Neuronal stem cell (in vitro differentiated cells): ENCODE data around the gene KNG1.
"Not testable (repeated sequence)": the region's sequence is repeated elsewhere in the genome, so short reads cannot be mapped to it uniquely, and the experiment has no call there.

ENCODE experiments used
- DNase-seq: peaks from one replicate; pipeline ENCODE4 v3.0.0-alpha.2; 2013; ENCODE audit warnings: low spot score
- H2AFZ ChIP-seq: one replicate; pipeline ENCODE4 v1.6.1; 2013; ENCODE audit warnings: mild to moderate bottlenecking, low read length, inconsistent platforms
- H2AK5ac ChIP-seq: 2 replicates; pipeline ENCODE4 v1.6.1; 2013; ENCODE audit warnings: low read depth, mild to moderate bottlenecking, inconsistent platforms, low read length, moderate library complexity, mixed read lengths
- H2BK120ac ChIP-seq: 2 replicates; pipeline ENCODE4 v1.6.1; 2013; ENCODE audit warnings: low read depth, mild to moderate bottlenecking, inconsistent platforms, low read length, moderate library complexity, mixed read lengths
- H2BK12ac ChIP-seq: one replicate; pipeline ENCODE4 v1.6.1; 2013; ENCODE audit warnings: low read length, inconsistent platforms
- H2BK15ac ChIP-seq: 2 replicates; pipeline ENCODE4 v1.6.1; 2013; ENCODE audit warnings: mild to moderate bottlenecking, low read length, inconsistent platforms, mixed read lengths
- H2BK5ac ChIP-seq: one replicate; pipeline ENCODE4 v1.6.1; 2013; ENCODE audit warnings: inconsistent platforms, mild to moderate bottlenecking, low read length, moderate library complexity
- H3K14ac ChIP-seq: one replicate; pipeline ENCODE4 v1.6.1; 2013; ENCODE audit warnings: low read length, inconsistent platforms
- H3K18ac ChIP-seq: 2 replicates; pipeline ENCODE4 v1.6.1; 2013; ENCODE audit warnings: low read length, inconsistent platforms
- H3K23ac ChIP-seq: 2 replicates; pipeline ENCODE4 v1.6.1; 2013; ENCODE audit warnings: low read depth, mild to moderate bottlenecking, mixed read lengths, low read length, inconsistent platforms; ENCODE audit not compliant: poor library complexity
- H3K27ac ChIP-seq: replicated peaks from 3 replicates; pipeline ENCODE4 v1.5.1; 2013; ENCODE audit warnings: low read length, inconsistent platforms
- H3K27me3 ChIP-seq, 3 experiments: 2 replicates each; pipeline ENCODE4 v1.6.1; 2013; ENCODE audit warnings: low read length in 3 of 3, mild to moderate bottlenecking in 2 of 3, inconsistent platforms in 1 of 3, low read depth in 1 of 3, mixed read lengths in 1 of 3, moderate library complexity in 1 of 3; ENCODE audit not compliant: control insufficient read depth in 3 of 3, insufficient read depth in 3 of 3
- H3K36me3 ChIP-seq, 2 donors: replicated peaks in 1 of 2; 2 replicates each; pipeline ENCODE4 v1.6.1; 2013; ENCODE audit warnings: low read length in 2 of 2; ENCODE audit not compliant: control insufficient read depth in 2 of 2, insufficient read depth in 2 of 2
- H3K4ac ChIP-seq: 2 replicates; pipeline ENCODE4 v1.6.1; 2013; ENCODE audit warnings: inconsistent platforms, mild to moderate bottlenecking, low read length, moderate library complexity
- H3K4me1 ChIP-seq, 2 donors: 1 replicate in 1 of 2; 2 replicates in 1 of 2; pipeline ENCODE4 v1.6.1; 2013; ENCODE audit warnings: low read length in 2 of 2, low read depth in 1 of 2; ENCODE audit not compliant: control insufficient read depth in 2 of 2, insufficient read depth in 1 of 2
- H3K4me2 ChIP-seq: one replicate; pipeline ENCODE4 v1.6.1; 2013; ENCODE audit warnings: mild to moderate bottlenecking, low read length, inconsistent platforms; ENCODE audit not compliant: insufficient read depth, poor library complexity, severe bottlenecking
- H3K4me3 ChIP-seq, 2 donors: 2 replicates each; pipeline ENCODE4 v1.5.1; 2013; ENCODE audit warnings: low read length in 2 of 2, mild to moderate bottlenecking in 2 of 2, inconsistent platforms in 1 of 2, moderate library complexity in 1 of 2
- H3K79me1 ChIP-seq: one replicate; pipeline ENCODE4 v1.6.1; 2013; ENCODE audit warnings: low read depth, mild to moderate bottlenecking, inconsistent platforms, low read length, moderate library complexity
- H3K9ac ChIP-seq: one replicate; pipeline ENCODE4 v1.6.1; 2013; ENCODE audit warnings: mild to moderate bottlenecking, low read depth, low read length, inconsistent platforms; ENCODE audit not compliant: poor library complexity
- H3K9me3 ChIP-seq, 2 donors: replicated peaks in 1 of 2; 2 replicates each; pipeline versions ENCODE3 to v1.6.1; 2013; ENCODE audit warnings: low read length in 2 of 2, mild to moderate bottlenecking in 2 of 2, inconsistent platforms in 1 of 2, low read depth in 1 of 2, mixed read lengths in 1 of 2, moderate library complexity in 1 of 2; ENCODE audit not compliant: control insufficient read depth in 2 of 2, insufficient read depth in 1 of 2
- H4K8ac ChIP-seq: one replicate; pipeline ENCODE4 v1.6.1; 2013; ENCODE audit warnings: low read depth, mild to moderate bottlenecking, inconsistent platforms, low read length, moderate library complexity
- H4K91ac ChIP-seq: one replicate; pipeline ENCODE4 v1.6.1; 2013; ENCODE audit warnings: low read length, low read depth, mild to moderate bottlenecking, inconsistent platforms; ENCODE audit not compliant: poor library complexity
- WGBS, 2 donors: extraction: QIAGEN DNeasy Blood & Tissue Kit; methylation state at CpG; one replicate each; pipeline ENCODE4 v1.1.7; 2013; ENCODE audit warnings: missing lambda C conversion rate in 2 of 2, mixed read lengths in 1 of 2; ENCODE audit not compliant: insufficient read length in 2 of 2, insufficient replicate concordance in 1 of 2; ENCODE audit errors: extremely low coverage in 2 of 2; 5-methylcytosine and 5-hydroxymethylcytosine counted together

KNG1 gene

DNA sequence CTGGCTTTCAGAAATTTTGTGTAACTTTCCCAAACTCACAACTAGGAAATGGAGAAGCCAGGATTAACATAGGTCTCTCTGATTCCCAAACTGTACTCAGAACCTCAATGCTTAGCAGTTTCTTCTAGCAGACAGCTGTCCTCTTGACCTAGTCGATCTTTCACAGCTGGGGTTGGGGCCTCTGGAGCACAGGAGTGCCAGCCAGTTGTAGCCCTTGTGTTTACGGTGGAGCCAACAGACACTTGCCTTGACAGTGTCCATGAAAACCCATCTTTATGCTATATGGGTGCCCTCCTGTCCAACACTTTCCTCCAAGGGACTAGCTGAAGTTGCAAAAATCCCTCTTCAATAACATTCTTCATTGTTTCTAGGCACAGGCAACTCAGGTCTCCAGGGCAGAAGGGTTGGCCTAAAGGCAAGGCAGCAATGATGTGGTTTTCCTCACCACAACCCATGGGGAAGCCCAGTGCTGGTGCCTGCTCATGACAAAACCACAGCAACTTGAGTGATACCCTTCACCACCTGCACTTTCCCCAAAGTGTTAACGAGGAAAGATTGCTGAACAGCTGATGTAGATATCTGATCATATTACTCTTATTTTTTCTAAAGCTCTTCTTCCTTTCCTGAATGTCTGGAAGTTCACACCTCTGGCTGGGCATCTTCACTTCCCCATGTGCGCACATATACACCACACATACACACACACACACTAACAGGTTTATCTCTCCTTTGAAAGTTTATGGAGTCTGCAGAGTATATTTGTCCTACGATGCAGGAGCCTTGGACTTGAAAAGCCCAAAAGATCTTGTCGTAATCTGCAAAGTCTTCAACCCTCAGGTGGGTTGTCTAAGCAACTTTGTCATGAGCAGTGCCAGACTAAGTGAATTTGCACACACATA is 11.0 kb upstream of the KNG1 start:
- Histone ChIP-seq H2AFZ (no peak overlapping the region), H3K9ac (no peak overlapping the region), H2BK5ac (no peak overlapping the region), H3K23ac (no peak overlapping the region), H3K36me3 (no peaks in the 10 kb centered on the region), H3K4ac (no peak overlapping the region), H3K79me1 (no peaks in the 10 kb centered on the region), H3K4me1 (peaks cover 0 to 3% of the 10 kb centered on the region in 2 donors), H3K4me3 (no peak overlapping the region), H2AK5ac (no peak overlapping the region), H2BK15ac (no peak overlapping the region), H2BK12ac (no peak overlapping the region), H3K4me2 (no peak overlapping the region), H3K27me3 (peaks cover 0 to 11% (median 0%) of the 10 kb centered on the region in 3 experiments), H2BK120ac (no peak overlapping the region), H4K8ac (no peak overlapping the region), H3K9me3 (no peaks in the 10 kb centered on the region), H3K27ac (no peak overlapping the region), H3K18ac (no peak overlapping the region), H3K14ac (no peak overlapping the region), H4K91ac (no peak overlapping the region)
- no peak for DNase-seq
- WGBS, 2 donors, result no CpG with 5 or more reads among the region's 6 CpGs

DNA sequence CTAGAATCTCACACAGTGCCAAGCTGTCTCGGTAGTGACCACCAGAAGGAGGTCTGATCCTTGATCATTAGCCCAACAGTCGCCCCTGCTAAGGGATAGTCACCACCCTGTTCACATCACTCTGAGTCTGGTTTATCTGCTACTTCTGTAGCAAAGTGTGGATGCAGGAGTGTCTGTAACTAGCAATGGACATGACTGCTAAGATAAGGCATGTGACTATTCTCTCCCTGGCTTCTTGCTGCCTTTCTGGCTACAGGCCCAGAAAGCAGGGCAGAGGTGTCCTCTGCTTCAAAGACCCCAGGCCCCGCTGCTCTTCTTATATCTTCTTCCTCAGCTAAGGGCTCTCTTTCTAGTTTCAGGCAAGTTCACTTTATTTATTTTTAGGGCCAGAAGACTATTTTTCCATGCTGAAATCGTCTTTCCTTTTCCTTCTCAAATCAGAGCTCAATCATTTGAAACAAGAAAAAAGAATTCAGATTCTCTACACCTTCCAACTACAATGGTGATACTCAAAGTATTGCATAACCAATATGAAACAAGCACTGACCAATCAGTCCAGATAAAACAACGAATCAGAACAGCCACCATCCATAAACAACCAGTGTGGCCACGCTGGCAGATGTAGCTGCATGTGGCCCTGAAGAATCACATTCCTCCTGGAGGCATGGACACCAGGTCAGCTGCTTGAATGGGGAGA is 8.0 kb upstream of the KNG1 start:
- no peak overlapping the region for H3K27ac ChIP-seq
- no peak overlapping the region for H3K14ac ChIP-seq
- H3K18ac ChIP-seq, result no peak overlapping the region
- no peak overlapping the region for H4K91ac ChIP-seq
- H4K8ac ChIP-seq, result no peak overlapping the region
- no peak overlapping the region for H3K4me2 ChIP-seq
- H2AK5ac ChIP-seq, result no peak overlapping the region
- H3K4ac ChIP-seq, result no peak overlapping the region
- no peaks in the 10 kb centered on the region for H3K79me1 ChIP-seq
- H2BK12ac ChIP-seq, result no peak overlapping the region
- H3K27me3 ChIP-seq, result peaks cover 0 to 15% (median 0%) of the 10 kb centered on the region in 3 experiments
- DNase-seq, result no peak
- H3K36me3 ChIP-seq, result no peaks in the 10 kb centered on the region
- H3K9ac ChIP-seq, result no peak overlapping the region
- H2AFZ ChIP-seq, result no peak overlapping the region
- no peak overlapping the region for H2BK15ac ChIP-seq
- WGBS, 2 donors, result no CpG with 5 or more reads among the region's 6 CpGs
- no peak overlapping the region for H3K23ac ChIP-seq
- peaks cover 0 to 3% of the 10 kb centered on the region in 2 donors for H3K4me1 ChIP-seq
- no peak overlapping the region for H3K4me3 ChIP-seq
- no peak overlapping the region for H2BK5ac ChIP-seq
- H2BK120ac ChIP-seq, result no peak overlapping the region
- H3K9me3 ChIP-seq, result no peaks in the 10 kb centered on the region

DNA sequence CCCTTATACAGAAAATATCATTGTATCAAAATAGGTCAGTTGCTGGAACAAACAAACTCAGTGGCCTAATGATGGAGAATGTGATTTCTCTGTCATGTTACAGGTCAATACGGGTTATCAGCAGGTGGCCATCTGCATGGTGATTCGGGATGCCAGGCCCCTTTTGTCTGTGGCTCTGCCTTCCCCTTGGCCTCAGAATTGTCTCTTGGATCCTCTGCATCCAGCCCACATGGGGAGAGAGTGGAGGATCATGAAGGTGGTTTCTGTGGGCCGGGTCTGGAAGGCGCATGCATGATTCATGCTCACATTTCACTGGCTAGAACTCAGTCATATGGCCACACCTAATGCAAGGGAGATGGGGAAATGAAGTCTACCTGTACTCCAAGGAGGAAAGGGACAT is 6.5 kb upstream of the KNG1 start:
- not testable (repeated sequence) for H3K79me1 ChIP-seq, H2BK15ac ChIP-seq, H3K4ac ChIP-seq, H2BK5ac ChIP-seq, H4K8ac ChIP-seq, H3K4me2 ChIP-seq, H3K4me3 ChIP-seq, H2BK12ac ChIP-seq, H3K9ac ChIP-seq, H3K14ac ChIP-seq, H3K4me1 ChIP-seq, H3K9me3 ChIP-seq, H2AK5ac ChIP-seq, H3K23ac ChIP-seq, H2BK120ac ChIP-seq, H4K91ac ChIP-seq, H2AFZ ChIP-seq, H3K36me3 ChIP-seq, H3K18ac ChIP-seq, DNase-seq, H3K27ac ChIP-seq
- H3K27me3 ChIP-seq, result peaks cover 0 to 15% (median 0%) of the 10 kb centered on the region in 3 experiments
- WGBS, 2 donors, result no CpG with 5 or more reads among the region's 4 CpGs

DNA sequence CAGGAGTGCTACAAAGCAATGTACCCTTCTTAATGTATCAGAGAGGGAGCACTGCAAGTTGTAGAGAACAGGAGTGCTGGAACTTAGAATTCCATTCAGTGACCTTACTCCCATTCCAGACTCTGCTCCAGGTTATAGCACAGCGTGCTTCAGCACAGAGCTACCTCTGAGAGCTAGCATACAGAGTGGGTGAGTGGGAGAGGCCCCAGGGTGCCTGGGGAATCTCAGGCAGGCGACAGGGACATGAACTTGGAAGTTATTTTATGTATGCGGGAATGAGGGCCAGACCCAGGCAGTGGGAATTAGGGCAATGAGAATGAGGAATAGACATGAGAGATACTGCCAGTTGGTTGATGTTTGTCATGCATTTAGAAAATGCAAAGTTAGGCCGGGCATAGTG is 3.7 kb upstream of the KNG1 start:
- H2BK15ac ChIP-seq, result no peak overlapping the region
- no CpG with 5 or more reads among the region's 4 CpGs for WGBS, 2 donors

More for the DNA sequence above, 3.7 kb upstream of the KNG1 start:
- Histone ChIP-seq H3K23ac (no peak overlapping the region), H4K8ac (no peak overlapping the region), H2AK5ac (no peak overlapping the region), H3K4me3 (no peak overlapping the region), H2BK5ac (no peak overlapping the region), H3K4me1 (peaks cover 0 to 3% of the 10 kb centered on the region in 2 donors), H4K91ac (no peak overlapping the region), H2BK12ac (no peak overlapping the region), H3K27ac (no peak overlapping the region), H3K79me1 (no peaks in the 10 kb centered on the region), H2BK120ac (no peak overlapping the region), H3K4me2 (no peak overlapping the region), H2AFZ (no peak overlapping the region), H3K4ac (no peak overlapping the region), H3K18ac (no peak overlapping the region), H3K14ac (no peak overlapping the region), H3K27me3 (peaks cover 0 to 15% (median 0%) of the 10 kb centered on the region in 3 experiments), H3K9ac (no peak overlapping the region), H3K9me3 (no peaks in the 10 kb centered on the region), H3K36me3 (no peaks in the 10 kb centered on the region)
- no peak for DNase-seq
